Activated CD8-positive, alpha-beta memory T cell treated with anti-CD3 and anti-CD28 coated beads, Interleukin-2, amount 10 ng/mL, durations not matched to agents 7 days and 5 days (primary cell): Measurements from ENCODE around the gene STAMBP. TPM values are rescaled to one million over a fixed set of nuclear protein-coding genes. Genes with fewer than 3 reads are reported as not detected.
"Not testable (repeated sequence)": the region's sequence is repeated elsewhere in the genome, so short reads cannot be mapped to it uniquely, and the experiment has no call there.

Source experiments
- ATAC-seq: fragments of 150-1000 bp; cut with Tn5 transposase; one replicate; pipeline ENCODE4 v1.10.0; 2021; ENCODE audit warnings: moderate library complexity
- CTCF ChIA-PET: fragments of 350-600 bp; sonication (Branson Sonifier 250); formaldehyde crosslinking; loops from one replicate; lab custom pipeline; 2021; ENCODE audit warnings: antibody characterized with exemption; lab: Charles Lee
- DNase-seq: peaks from one replicate; pipeline ENCODE4 v3.0.0-alpha.2; 2020
- H3K27ac Mint-ChIP-seq: one replicate; pipeline ENCODE4 v1.8.0; 2021; ENCODE audit warnings: mild to moderate bottlenecking, mixed read lengths
- H3K27me3 Mint-ChIP-seq: one replicate; pipeline ENCODE4 v1.8.0; 2021; ENCODE audit warnings: mixed read lengths
- H3K36me3 Mint-ChIP-seq: one replicate; pipeline ENCODE4 v1.8.0; 2021; ENCODE audit warnings: mild to moderate bottlenecking, mixed read lengths
- H3K4me1 Mint-ChIP-seq: one replicate; pipeline ENCODE4 v1.8.0; 2021; ENCODE audit warnings: mixed read lengths
- H3K4me3 Mint-ChIP-seq: one replicate; pipeline ENCODE4 v1.8.0; 2021; ENCODE audit warnings: mild to moderate bottlenecking, moderate library complexity, mixed read lengths
- H3K9me3 Mint-ChIP-seq: one replicate; pipeline ENCODE4 v1.8.0; 2022; ENCODE audit warnings: low read depth, mixed read lengths
- total RNA-seq, 2 experiments: library from RNA; stranded (reverse); gene quantifications; one replicate each; pipeline ENCODE4 v1.2.3, GENCODE V29; 2021

STAMBP gene
- total RNA-seq, 2 experiments from 2014 or later: 42.8 to 58.8 TPM

DNA sequence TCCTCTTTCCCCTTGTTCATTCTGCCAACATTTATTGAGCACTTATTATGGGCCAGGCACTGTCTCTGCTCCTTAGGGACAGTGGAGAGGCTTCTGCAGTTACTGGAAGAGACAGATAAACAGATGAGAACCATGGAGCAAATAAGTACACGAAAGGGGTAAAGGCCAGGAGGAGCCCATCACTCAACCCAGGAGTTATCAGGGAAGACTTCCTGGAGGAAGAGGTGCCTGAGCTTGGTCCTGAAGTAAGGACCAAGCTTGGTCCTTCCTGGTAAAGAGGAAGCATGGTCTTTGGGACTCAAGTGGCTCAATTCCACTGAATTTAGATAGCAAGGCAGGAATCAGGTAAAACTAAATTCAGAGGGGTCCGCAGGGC is 65.7 kb downstream of the STAMBP start:
- CTCF ChIA-PET: interaction anchor here (0.5 to 1.3 kb wide), 3 partner anchors 14 to 215 kb away, joined by 3 to 4 read pairs (median 3); no protein-coding TSS in a partner anchor
- ATAC-seq (no peak), DNase-seq (no peak)
- Mint-ChIP-seq H3K27me3 (no peaks in the 10 kb centered on the region), H3K9me3 (no peaks in the 10 kb centered on the region), H3K36me3 (no peaks in the 10 kb centered on the region), H3K27ac (peak overlapping the region; percentile 30), H3K4me3 (no peak overlapping the region), H3K4me1 (peaks cover 40% of the 10 kb centered on the region)

DNA sequence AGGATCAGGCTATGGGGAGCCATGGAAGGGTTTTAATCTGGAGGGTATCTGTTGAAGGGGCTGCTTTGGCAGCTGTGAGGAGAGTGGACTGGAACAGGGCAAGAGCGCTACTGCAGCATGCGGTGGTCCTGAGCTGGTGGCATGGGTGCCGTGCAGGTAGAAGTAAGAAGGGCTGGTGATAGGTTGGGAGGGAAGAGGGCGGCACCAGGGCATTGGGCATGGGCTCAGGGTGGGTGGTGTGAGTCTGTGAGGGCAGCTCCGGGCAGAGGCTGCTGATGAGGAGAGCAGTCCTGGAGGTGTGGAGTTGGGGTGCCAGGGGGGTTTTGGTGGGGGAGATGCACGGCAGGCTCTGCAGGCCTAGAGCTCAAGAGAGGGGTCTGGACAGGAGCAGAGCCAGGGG is 66.1 kb downstream of the STAMBP start:
- no peaks in the 10 kb centered on the region for H3K36me3 Mint-ChIP-seq
- no peak for DNase-seq
- no peaks in the 10 kb centered on the region for H3K27me3 Mint-ChIP-seq
- H3K27ac Mint-ChIP-seq: peak overlapping the region; percentile 6
- ATAC-seq: no peak
- no peak overlapping the region for H3K4me3 Mint-ChIP-seq
- no peaks in the 10 kb centered on the region for H3K9me3 Mint-ChIP-seq
- CTCF ChIA-PET: no interaction called here
- peaks cover 40% of the 10 kb centered on the region for H3K4me1 Mint-ChIP-seq

DNA sequence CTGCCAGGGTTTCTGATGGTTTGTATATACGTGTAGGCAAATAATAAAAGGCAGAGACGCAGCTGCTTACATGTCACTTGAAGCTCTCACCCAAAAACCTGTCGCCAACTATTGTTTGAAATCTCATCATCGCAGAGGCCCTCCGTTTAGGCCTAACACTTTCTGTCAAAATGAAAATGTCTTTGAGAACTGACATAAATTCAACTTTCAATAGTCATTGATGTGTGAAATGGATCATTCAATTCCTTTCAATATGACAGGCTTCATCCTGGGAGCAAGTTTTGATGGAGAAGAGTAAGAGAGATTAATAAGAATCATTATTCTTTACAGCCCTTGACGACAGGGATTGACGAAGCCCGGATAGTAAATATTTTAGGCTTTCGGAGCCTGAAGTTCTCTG is 66.7 kb downstream of the STAMBP start:
- CTCF ChIA-PET: no interaction called here
- Mint-ChIP-seq H3K9me3 (no peaks in the 10 kb centered on the region), H3K27ac (peak overlapping the region; percentile 6), H3K27me3 (no peaks in the 10 kb centered on the region), H3K36me3 (no peaks in the 10 kb centered on the region), H3K4me1 (peaks cover 40% of the 10 kb centered on the region), H3K4me3 (no peak overlapping the region)
- DNase-seq (no peak), ATAC-seq (no peak)

DNA sequence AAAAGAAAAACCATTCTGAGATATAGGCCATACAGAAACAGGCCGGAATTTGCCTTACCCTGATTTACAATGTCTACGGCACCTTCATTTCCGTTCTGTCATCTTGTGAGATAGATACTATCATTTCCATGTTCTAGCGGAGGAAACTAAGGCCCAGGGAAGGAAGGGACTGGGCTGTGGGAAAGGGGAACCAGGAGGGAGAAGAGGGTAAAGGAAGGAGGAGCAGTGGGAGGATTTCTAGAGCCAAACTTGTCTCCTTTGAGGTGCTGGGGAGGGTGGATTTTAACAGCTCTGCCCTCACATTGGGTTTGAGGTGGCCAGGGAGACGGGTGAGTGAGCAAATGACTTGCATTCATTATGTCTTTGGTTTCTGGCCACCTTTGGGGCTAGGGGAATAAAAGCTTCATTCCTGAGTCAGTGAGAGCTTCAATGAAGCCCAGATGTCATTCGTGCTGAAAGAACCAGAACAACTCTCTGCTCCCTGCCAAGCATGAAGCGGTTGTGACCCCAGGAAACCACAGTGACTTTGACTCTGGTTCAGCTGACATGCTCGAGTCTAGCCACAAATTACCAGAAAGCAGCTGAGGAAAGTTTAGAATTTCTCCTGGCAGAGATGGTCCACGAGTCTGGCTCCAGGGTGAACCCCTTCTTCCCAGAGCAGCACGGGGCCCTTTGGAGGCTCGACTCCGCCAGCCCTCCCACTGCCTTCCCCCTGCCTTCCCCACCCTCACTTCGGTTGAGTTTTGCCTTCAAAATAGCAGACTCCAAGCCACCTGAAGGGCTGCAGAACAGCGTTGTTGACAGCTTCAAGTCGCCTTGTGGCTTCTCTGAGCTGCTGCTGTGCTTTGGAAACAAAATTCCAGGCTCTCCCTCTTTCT is 67.8 kb downstream of the STAMBP start:
- Mint-ChIP-seq H3K27me3 (no peaks in the 10 kb centered on the region), H3K27ac (peak overlapping the region; percentile 82), H3K4me1 (peaks cover 40% of the 10 kb centered on the region), H3K4me3 (peak overlapping the region; percentile 6), H3K9me3 (no peaks in the 10 kb centered on the region), H3K36me3 (no peaks in the 10 kb centered on the region)
- ATAC-seq: peak; percentile 87
- DNase-seq: peak; percentile 85
- CTCF ChIA-PET: interaction anchor here (1.4 to 1.6 kb wide), 3 partner anchors 12 to 72 kb away, joined by 6 to 9 read pairs (median 6); no protein-coding TSS in a partner anchor

DNA sequence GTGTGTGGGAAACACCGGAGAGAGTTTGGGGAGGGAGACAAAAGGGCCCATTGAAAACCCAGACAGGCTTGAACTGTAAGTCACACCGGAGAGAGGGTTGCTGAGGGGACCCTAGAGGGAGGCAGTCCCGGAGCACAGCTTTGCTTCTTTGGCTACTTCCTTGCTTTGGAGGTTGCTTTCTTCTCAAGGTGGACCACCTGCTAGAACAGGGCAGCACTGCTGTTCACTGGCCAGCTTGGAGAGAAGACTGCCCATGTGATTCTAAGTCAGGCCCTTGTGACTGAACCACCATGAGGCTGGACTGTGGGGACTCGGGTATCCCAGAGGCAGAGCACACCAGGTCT is 68.5 kb downstream of the STAMBP start:
- no peak for DNase-seq
- H3K9me3 Mint-ChIP-seq: no peaks in the 10 kb centered on the region
- CTCF ChIA-PET: interaction anchor here (1.4 to 1.6 kb wide), 3 partner anchors 11 to 73 kb away, joined by 6 to 9 read pairs (median 6); no protein-coding TSS in a partner anchor
- no peaks in the 10 kb centered on the region for H3K27me3 Mint-ChIP-seq
- no peaks in the 10 kb centered on the region for H3K36me3 Mint-ChIP-seq
- peak overlapping the region; percentile 82 for H3K27ac Mint-ChIP-seq
- peak; percentile 17 for ATAC-seq
- H3K4me3 Mint-ChIP-seq: no peak overlapping the region
- H3K4me1 Mint-ChIP-seq: peaks cover 40% of the 10 kb centered on the region

DNA sequence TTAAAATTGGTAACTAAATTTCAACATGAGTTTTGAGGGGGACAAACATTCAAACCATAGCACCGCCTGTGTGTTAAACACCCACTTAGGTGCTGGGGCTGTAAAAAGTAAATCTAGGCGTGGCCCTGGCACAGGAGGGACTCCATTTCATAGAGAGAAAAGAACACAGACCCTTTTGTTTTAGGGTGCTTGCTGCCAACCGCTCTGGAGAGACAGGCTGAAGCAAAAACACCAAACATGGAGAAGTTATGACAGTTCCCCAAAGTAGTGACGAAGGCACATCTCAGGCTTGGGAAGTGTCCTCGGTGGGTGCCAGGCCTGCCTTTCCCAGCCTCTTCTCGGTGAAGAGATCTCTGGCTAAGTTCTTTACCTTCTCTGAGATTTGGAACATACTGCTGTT is 69.2 kb downstream of the STAMBP start:
- ATAC-seq: no peak

DNA sequence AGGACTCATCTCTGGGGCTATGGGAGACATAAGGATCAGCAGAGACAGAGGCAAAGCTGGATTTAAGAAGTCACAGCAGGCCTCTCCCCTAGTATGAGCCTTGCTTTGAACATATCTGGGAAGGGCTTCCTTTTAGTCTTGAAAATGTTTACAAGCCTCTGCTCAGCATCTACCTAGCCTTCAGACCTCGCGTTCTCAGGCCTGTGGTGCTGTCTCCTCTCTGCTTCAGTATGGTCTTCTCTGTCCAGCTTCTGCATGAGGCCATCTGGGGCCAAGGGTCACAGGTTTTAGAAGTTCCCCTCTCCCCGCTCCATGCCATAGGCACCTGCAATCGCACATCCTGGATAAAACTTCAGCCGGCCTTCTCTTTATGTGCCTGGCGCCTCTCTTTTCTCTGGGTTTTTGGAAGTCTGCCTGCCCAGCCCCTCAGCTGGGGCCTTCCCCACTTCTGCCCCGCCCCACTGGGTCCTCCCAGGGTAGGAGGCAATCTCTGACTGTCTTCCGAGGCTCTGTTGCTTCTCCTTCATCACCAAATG is 71.1 kb downstream of the STAMBP start:
- ATAC-seq (no peak), DNase-seq (no peak)
- Mint-ChIP-seq H3K4me3 (no peak overlapping the region), H3K9me3 (no peaks in the 10 kb centered on the region), H3K36me3 (no peaks in the 10 kb centered on the region), H3K27ac (no peak overlapping the region), H3K4me1 (peaks cover 29% of the 10 kb centered on the region), H3K27me3 (peaks cover 6% of the 10 kb centered on the region)
- CTCF ChIA-PET: interaction anchor here (1.0 kb wide), 1 partner anchor 110 kb away, joined by 3 read pairs; no protein-coding TSS in a partner anchor

More for the DNA sequence above, 69.2 kb downstream of the STAMBP start:
- no peak for DNase-seq
- no peaks in the 10 kb centered on the region for H3K9me3 Mint-ChIP-seq
- H3K4me1 Mint-ChIP-seq: peaks cover 40% of the 10 kb centered on the region
- peaks cover 6% of the 10 kb centered on the region for H3K27me3 Mint-ChIP-seq
- H3K36me3 Mint-ChIP-seq: no peaks in the 10 kb centered on the region
- CTCF ChIA-PET: interaction anchor here (0.6 kb wide), 1 partner anchor 33 kb away, joined by 3 read pairs; no protein-coding TSS in a partner anchor
- no peak overlapping the region for H3K27ac Mint-ChIP-seq
- no peak overlapping the region for H3K4me3 Mint-ChIP-seq

DNA sequence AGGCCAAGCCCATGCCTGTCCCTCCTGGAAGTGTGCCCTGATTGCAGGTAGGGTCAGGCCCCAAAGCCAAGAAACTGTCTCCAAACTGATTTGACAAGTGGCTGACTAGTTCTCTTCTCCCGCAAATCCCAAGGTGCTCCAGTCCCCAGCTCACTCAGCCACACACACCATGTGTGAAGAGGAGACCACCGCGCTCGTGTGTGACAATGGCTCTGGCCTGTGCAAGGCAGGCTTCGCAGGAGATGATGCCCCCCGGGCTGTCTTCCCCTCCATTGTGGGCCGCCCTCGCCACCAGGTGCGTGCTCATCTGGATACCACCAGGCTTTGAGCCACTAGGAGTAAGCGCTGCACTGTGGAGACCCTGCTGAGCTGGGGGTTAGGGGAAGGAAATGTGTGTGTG is 72.4 kb downstream of the STAMBP start:
- CTCF ChIA-PET: no interaction called here
- Mint-ChIP-seq H3K9me3 (no peaks in the 10 kb centered on the region), H3K36me3 (no peaks in the 10 kb centered on the region), H3K27me3 (peaks cover 6% of the 10 kb centered on the region), H3K27ac (no peak overlapping the region), H3K4me1 (peaks cover 18% of the 10 kb centered on the region), H3K4me3 (no peak overlapping the region)
- no peak for DNase-seq
- no peak for ATAC-seq

DNA sequence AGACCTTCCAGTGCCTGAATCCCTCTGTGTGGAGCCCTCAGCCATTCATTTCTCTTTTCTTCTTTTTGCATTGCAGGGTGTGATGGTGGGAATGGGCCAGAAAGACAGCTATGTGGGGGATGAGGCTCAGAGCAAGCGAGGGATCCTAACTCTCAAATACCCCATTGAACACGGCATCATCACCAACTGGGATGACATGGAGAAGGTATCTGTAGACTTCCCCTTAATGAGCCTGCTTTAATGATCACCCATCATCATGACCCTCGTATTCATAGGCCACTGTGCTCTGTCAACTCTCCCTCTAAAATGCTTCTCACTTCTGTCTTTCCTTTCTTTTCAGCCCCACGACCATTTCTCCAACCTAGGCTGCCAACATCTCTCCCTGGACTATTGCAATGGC is 73.5 kb downstream of the STAMBP start:
- peaks cover 7% of the 10 kb centered on the region for H3K4me1 Mint-ChIP-seq
- H3K27me3 Mint-ChIP-seq: peaks cover 6% of the 10 kb centered on the region
- CTCF ChIA-PET: no interaction called here
- H3K4me3 Mint-ChIP-seq: no peak overlapping the region
- no peaks in the 10 kb centered on the region for H3K9me3 Mint-ChIP-seq
- no peaks in the 10 kb centered on the region for H3K36me3 Mint-ChIP-seq
- ATAC-seq (no peak), DNase-seq (no peak)
- H3K27ac Mint-ChIP-seq: no peak overlapping the region

DNA sequence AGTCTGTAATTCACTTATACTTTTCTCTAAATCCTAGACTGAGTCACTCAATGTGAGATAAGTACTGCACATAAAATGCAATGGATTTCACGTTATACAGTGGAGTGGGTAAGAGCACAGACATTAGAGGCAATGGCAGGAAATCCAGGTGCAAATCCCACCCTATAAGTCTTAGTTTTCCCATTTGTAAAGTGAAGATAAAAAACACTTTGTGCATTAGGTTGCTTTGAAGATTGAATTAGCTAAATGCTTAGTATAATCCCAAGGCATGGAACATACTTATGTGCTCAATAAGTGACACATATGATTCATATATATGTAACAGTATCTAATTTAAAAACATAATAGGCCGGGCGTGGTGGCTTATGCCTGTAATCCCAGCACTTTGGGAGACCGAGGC is 74.6 kb downstream of the STAMBP start:
- no peak for ATAC-seq
- CTCF ChIA-PET: no interaction called here
- H3K4me1 Mint-ChIP-seq: peaks cover 6% of the 10 kb centered on the region
- no peaks in the 10 kb centered on the region for H3K9me3 Mint-ChIP-seq
- no peak overlapping the region for H3K4me3 Mint-ChIP-seq
- H3K36me3 Mint-ChIP-seq: no peaks in the 10 kb centered on the region
- H3K27me3 Mint-ChIP-seq: peaks cover 6% of the 10 kb centered on the region
- no peak for DNase-seq
- no peak overlapping the region for H3K27ac Mint-ChIP-seq

DNA sequence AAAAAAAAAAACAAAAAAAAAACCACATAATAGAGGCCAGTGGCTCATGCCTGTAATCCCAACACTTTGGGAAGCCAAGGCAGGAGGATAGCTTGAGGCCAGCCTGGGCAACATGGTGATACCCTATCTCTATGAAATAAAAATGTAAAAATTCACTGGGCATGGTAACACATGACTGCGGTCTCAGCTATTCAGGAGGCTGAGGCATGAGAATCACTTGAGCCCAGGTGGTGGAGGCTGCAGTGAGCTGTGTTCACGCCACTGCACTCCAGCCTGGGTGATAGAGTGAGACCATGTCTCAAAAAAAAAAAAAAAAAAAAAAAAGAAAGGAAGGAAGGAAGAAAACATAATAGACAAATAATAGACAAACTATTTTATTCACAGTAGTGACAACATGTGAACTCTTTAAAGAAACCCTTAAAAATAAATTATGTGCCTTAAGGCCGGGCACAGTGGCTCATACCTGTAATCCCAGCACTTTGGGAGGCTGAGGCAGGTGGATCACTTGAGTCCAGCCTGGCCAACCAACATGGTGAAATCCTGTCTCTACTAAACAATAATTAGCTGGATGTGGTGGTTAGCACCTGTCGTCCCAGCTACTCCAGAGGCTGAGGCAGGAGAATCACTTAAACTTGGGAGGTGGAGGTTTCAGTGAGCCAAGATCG is 75.3 kb downstream of the STAMBP start:
- H3K27ac Mint-ChIP-seq, H3K9me3 Mint-ChIP-seq, H3K36me3 Mint-ChIP-seq, DNase-seq, ATAC-seq, H3K27me3 Mint-ChIP-seq, H3K4me1 Mint-ChIP-seq, H3K4me3 Mint-ChIP-seq: not testable (repeated sequence)
- CTCF ChIA-PET: interaction anchor here (0.6 to 0.7 kb wide), 2 partner anchors 80 to 123 kb away, joined by 3 read pairs; no protein-coding TSS in a partner anchor

DNA sequence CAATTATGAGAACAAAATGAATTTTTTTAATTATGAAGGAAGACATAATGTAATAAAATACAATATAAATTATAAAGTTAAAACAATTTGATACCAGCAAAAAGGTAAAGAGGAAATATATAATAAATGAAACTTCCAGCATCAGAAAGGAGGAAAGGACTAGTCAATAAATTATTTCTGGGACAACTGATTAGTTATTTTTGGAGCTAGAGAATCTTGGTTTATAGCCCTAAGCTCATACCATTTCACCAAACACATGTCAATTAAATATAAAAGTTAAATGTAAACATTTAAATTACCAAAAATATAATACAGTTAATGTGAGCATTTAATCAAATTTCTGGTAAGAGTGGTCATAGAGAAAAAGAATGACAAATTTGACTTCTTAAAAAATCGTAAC is 76.2 kb downstream of the STAMBP start:
- Mint-ChIP-seq H3K9me3 (no peaks in the 10 kb centered on the region), H3K4me3 (no peak overlapping the region), H3K36me3 (no peaks in the 10 kb centered on the region), H3K27me3 (peaks cover 6% of the 10 kb centered on the region), H3K4me1 (peaks cover 6% of the 10 kb centered on the region), H3K27ac (no peak overlapping the region)
- DNase-seq (no peak), ATAC-seq (no peak)
- CTCF ChIA-PET: interaction anchor here (0.6 kb wide), 1 partner anchor 81 kb away, joined by 3 read pairs; no protein-coding TSS in a partner anchor

DNA sequence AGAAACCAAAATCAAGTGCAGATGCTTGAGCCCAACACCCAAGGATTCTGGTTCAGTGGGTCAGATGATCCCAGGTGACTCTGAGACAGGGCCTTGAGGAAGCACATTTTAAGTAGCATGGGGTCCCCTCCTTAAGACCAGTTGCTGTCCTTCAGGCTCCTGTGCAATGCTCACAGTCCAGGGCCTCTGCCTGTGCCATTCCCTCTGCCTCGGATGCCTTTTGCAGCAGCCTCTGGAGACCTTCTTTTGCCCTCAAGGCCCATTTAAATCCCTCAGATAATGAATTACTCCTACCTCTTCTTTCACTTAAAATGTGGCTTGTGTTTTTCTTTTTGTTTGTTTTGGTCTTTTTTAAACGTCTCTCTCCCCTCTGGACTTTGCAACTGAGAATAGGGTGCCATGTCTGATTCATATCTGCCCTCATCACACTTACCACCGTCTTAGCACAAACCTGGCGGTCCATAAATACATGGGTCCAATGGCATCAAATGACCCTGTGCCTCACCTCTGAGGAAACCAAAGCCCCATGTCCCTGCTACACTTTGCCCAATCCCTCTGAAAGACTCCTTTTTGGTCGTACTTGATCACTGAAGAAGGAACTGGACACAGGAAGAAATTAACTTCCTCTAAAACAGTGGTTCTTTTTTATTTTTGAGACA is 78.2 kb downstream of the STAMBP start:
- H3K9me3 Mint-ChIP-seq: no peaks in the 10 kb centered on the region
- no peak overlapping the region for H3K27ac Mint-ChIP-seq
- ATAC-seq (no peak), DNase-seq (no peak)
- H3K4me3 Mint-ChIP-seq: no peak overlapping the region
- no peaks in the 10 kb centered on the region for H3K36me3 Mint-ChIP-seq
- CTCF ChIA-PET: interaction anchor here (1.3 to 2.5 kb wide), 5 partner anchors 11 to 240 kb away, joined by 6 to 22 read pairs (median 10); partner anchors contain the start of gene STAMBP
- H3K4me1 Mint-ChIP-seq: peaks cover 8% of the 10 kb centered on the region
- H3K27me3 Mint-ChIP-seq: peaks cover 6% of the 10 kb centered on the region
